Measurements from ENCODE around the gene KCND1.
"Not testable (repeated sequence)": the region's sequence is repeated elsewhere in the genome, so short reads cannot be mapped to it uniquely, and the experiment has no call there.

The KCND1 gene

DNA sequence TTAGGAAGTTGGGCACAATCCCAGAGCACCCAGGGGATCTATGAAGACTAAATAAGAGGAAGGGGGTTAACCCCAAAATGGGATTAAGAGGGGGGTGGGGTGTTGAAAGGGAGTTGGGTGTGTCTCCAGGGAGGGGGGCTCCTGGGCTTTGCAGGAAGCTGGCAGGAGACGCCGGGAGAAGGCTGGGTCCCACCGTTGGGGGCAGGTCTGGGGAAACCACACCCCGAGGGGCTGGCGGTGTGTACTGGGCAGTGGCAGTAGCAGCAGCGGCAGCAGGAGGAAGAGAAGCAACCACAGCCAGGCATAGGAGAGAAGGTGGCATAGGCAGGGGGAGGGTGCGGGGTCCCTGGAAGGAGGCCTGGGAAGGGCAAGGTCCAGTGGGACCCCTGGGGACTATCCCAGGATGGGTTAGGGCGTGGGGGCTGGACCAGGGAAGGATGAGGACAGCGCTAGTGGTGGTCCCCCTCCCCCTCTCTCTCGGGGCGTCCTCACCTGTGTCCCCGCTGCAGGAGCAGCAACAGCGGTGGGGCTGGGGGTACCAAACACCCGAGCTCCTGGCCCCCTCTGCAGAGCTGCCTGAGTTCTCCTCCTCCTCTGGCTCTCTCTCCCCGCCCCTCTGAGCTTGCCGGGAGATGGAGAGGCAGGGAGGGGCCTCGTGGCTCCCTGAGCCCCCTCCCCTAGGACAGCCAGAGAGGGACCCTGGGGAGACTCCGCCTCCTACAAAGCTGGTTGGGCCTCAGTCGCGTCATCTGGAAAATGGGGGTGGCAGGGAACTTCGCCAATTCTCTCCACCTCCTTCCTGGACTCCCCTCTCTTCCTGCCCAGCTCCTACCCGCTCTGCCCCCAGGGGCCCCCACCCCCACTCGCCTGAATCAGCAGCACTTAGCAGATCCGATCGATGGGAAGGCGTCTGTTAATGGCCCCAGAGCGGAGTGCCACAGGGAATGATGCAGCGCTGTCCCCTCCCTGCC is at the start of gene KCND1:
Gene KCND1, minus strand, starts transcription at position 596 of the 971 bp plus-strand sequence. CDS start 1,573 bp downstream, outside the sequence.
- peak; percentile 7 for DNase-seq

DNA sequence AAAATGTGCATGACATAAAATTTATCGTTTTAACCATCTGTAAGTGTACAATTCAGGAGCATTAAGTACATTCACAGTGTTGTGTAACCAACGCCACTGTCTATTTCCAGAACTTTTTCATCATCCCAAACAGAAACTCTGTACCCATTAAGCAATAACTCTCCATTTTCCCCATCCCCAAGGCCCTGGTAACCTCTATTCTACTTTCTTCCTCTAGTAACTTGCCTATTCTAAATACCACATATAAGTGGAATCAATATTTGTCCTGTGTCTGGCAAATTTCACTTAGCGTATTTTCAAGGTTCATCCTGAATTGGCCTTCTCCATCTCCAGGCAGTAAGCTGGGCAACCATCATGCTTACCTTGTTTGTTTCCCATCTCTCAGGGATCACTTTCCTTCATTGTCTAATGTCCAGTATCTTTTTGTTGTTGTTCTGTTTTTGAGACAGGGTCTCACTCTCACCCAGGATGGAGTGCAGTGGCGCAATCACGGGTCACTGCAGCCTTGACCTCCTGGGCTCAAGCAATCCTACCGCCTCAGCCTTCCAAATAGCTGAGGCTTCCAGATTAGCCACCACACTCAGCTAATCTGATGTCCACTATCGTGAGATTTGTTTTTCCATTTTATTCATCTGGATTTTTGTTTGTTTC is 48.1 kb upstream of the KCND1 start:
- no peak for DNase-seq

DNA sequence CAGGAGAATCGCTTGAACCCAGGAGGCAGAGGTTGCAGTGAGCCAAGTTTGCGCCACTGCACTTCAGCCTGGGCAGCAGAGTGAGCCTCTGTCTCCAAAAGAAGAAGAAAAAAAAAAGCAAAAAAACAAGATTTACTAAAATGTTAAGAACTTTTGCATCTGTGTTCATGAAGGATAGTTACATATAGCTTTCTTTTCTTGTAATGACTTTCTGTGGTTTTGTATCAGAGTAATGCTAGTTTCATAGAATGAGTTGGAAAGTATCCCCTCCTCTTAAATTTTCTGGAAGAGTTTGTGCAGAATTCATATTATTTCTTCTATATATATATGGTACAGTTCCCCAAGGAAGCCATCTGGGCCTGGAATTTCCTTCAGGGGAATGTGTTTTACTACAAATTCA is 47.4 kb upstream of the KCND1 start:
- no peak for DNase-seq

DNA sequence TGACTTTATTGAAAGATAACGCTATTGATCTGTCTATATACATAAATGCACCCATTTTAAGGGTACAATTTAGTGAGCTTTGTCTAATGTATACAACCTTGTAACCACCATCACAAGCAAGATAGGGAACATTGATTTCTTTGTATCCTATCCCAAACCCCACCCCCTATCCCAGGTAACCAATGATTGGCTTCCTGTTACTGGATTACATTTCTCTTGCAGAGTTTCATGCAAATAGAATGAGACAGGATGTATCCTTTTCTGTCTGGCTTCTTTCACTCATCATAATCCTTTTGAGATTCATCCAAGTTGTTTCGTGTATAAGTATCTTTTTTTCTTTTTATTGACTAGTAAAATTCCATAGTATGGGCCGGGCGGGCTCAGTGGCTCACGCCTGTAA is 32.1 kb upstream of the KCND1 start:
- DNase-seq, result no peak

DNA sequence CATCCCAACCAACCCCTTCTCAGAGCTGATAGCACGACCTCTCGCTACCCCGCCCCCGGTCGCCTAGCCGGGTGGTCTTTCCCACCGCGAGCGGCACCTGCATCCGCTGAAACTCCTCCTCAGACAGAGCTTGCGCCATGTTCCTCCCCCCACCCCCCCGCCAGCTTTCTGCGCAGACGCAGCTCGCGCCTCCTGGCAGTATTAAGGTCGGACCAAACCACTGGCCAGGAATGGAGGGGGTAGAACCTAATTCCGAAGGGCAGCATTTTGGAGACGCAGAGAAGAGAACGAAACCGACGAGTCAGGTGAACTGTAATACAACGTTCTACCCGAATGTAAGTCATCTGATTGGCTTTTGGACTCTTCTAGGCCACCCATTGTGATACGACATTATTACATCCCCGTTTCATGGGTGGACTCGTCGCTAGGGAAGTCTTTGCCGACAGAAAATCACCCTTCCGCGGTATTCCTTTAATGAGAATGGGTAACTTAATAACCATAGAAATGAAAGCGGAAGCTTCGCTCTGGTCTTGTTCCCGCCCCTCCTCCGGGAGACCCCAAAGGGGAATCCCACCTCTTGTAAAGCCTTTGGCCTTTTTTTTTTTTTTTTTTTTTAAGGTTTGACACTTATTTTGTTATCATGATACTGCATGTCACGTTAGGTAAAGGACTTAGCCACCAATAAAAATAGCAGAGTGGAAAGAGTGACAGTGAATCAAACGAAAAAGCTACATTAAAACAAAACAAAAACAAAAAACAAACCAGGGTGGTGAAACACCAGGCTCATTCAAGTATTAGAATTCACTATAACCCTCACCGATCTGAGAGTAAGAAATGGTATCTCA is 30.7 kb upstream of the KCND1 start, which contains the start of gene GRIPAP1:
Gene GRIPAP1, minus strand, starts transcription at position 174 of the 845 bp plus-strand sequence. Its CDS starts 35 bp downstream, at position 139.
- DNase-seq, result peak; percentile 79

DNA sequence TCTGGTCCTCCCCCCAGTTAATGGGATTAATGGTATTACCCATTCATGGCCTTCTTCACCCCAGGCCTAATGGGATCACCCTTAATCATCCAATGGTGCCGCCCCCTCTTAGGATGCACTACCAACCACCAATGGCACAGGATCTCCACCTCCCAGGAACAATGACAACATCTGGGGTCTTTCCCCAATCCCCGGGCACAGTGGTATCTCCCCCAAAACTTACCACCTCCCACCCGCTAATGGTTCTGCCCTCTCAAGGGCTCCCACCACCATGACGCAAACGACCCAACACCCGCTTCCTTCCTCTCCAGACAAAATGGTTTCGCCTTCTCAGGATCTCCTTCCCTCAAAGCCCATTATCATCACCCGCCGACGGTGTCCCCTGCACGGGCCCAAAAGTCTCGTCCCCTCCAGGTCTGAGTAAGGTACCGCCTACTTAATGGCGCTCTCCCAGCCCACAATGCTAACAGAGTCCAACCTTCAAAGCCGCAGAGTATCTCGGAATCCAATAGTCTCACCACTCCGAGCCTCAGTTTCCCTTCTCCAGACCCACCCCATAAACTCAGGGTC is 30.0 kb upstream of the KCND1 start:
- peak; percentile 45 for DNase-seq

DNA sequence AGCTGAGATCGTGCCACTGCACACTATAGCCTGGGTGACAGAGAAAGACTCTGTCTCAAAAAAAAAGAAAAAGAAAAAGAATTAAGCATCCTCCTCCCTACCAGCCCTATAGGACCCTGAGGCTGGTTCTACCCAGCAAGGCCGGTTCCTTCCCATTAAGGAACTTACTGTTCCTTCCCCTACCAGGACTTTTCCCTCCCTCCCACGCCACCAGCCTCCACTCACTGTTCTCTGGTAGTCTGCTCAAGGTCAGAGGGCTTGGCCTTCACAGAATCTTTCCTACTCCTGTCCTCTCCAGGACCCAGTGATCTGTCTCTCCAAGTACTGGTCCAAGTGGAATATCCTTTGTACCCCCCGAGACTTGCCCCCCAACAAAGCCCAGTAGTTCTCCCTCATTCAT is 29.0 kb upstream of the KCND1 start:
- DNase-seq, result no peak

DNA sequence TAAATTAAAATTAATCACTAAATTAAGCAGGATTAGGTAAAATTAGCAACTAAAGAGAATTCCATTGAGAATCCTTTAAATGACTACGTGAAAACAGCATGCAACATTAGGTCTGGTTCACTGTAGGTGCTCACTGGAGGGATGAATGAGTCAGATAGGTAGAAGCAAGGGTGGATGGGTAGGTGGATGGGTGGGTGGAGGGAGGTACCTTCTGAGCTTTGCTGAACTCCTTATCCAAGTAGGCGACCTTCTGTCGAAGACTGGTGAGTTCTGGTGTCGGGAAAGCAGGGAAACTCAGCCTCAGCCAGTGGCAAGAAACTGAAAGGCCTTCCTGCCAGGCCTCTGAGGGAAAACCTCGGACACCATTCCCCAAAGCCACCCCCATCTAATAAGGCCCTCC is 27.4 kb upstream of the KCND1 start:
- DNase-seq, result peak; percentile 5

DNA sequence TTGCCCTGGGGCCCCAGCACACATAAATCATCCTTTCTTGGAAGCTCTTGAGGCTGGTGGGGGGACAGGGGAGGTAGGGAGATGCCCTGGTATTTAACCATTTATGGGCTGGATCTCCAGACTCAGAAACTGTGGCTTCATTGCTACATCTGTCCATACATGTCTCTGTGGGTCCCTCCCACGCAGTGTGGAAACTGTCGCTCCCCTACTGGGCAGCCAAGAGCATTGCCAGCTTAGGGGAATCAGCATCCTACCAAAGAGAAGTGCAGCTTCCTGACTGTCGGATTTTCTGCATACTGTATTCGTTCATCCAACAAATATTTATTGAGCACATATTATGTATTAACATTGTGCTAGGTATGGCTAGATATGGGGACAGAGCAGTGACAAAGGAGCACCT is 26.7 kb upstream of the KCND1 start:
- no peak for DNase-seq

DNA sequence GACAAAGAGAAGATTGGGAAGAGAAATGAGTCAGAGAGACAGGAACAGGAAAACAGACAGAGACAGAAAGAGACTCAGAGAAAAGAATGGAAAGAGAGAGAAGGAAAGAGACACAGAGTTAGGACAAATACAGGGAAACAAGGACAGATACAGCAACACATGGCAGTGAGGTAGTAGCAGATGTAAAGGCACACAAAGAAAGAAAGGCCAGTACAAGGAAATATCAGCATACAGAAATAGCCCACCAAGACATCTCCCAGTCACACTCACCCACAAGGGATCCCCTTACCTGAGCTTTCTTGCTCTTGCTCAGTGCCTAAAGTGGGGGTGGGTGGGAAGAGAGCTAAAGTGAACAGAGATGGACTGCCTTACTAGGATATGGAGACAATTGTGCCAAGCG is 26.2 kb upstream of the KCND1 start:
- DNase-seq, result no peak

DNA sequence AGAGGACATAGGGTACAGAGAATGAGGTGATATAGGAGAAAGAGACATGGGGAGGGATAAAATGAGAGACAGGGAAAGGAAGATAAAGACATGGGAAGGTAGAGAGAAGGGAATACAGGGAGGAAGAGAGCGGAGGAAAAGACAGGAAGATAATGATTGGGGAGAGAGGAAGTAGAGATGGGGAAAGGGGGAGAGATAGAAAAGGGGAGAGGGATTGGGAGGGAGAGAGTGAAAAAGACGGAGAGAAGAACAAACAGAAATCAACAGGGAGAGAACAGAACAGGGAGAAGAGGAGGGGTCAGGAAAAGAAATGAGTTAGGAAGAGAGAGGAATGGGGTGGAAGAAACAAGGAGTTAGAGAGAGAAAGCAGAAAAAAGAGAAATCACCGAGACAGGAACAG is 25.8 kb upstream of the KCND1 start:
- DNase-seq, result no peak

DNA sequence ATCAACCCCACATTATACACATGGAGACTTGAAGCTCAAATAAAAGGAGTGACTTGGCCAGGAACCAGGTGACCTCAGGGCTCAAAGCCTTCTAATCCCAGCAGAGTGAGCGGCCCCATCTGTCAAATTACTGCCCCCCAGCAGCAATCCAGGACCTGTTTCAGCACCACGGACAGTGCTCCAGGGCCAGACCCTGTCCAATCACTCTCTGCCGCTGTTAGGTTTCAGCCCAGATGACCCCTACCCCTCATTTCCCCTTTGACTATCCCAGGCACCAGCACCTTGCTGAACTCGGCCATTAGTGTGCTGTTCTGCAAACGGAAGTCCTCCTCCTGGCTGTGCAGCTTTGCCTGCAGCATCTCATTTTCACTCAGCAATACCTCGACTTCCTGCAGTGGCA is 25.3 kb upstream of the KCND1 start:
- DNase-seq, result no peak

DNA sequence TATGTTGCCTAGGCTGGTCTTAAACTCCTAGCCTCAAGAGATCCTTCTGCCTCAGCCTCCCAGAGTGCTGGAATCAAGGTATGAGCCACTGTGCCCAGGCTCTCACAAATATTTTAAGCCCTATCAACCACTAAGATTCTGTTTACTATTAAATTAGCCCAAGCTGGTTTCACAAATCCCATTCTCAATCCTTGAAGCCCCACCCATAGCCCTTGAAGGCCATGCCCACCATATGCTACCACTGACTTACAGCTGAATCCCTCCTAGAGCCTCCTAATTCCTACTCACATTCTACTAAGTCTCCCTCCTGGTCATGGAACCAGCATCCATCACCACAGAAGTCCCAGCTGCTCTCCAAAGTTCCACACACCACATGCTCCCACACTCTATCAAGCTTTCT is 20.7 kb upstream of the KCND1 start:
- no peak for DNase-seq

DNA sequence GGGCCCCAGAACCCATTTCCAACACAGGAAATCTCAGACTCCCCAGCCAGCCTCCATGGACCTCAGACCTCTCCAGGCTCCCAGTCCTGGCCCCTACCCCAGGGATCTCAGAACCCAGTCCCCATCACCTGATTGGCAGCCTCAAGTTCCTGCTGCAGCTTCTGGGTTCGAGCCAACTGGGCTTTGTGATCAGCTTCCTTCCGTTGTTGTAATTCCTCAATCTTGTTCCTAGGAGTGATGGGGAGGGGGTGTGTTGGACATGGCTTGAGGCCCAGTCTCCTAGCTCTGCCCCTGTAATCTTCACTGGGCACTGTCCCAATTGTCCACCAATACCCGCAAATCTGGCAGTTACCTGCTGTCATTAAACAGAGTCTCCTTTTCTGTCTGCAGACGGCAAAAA is 17.8 kb upstream of the KCND1 start:
- DNase-seq, result no peak

DNA sequence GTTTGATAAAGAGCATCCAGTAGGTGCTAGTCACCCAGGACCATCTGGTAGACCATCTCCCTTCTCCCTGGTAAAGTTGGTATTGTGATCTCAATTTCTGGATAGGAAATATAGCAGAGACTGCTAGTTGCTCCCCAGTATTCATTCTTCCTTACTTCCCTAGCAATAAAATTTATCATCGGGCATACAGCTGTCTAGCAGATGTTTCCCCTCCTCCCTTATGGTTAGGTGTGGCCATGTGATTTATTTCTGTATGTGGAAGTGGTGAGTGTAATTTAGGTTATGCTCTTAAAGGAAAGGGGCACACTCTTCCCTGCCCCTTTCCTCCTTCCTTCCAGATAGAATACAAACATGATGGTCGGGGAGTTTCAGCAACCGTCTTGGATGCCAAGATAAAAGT is 12.3 kb upstream of the KCND1 start:
- DNase-seq, result no peak

DNA sequence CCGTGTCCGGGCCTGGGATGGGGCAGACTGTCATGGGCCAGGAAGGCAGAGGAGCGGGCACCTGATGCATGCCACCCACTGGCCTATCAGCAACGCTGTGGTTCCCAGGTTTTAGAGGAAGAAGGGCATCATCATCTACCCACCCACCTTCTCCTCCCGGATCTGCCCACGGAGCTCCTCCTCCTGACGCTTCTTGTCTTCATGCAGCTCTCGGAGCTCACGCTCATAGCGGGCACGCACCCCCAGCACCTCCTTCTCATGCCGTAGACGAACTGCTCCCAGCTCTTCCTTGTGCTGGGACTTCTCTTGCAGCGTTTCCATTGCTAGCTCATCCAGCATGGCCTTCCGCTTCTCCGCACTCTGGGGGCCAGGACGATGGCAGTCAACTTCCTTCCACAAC is 11.4 kb upstream of the KCND1 start:
- DNase-seq, result no peak

DNA sequence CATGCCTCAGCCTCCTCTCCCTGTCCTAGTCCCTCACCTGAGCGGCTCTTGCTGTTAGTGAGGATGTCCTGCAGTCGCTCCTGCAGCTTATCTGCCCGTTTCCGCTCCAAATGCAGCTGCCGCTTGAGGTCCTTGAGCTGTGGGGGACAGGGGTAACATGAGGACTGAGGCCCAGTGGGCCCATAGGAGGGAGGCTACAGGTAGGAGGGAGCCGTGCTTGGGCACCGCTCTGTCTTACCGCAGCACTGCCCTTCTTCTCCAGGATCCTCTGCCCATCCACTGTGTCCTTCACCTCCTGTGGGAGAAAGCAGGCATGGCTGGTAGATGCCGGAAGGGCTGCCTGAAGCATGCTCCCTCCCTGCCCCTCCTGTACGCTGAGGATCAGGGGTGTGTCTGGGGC is 9.5 kb upstream of the KCND1 start:
- DNase-seq, result no peak

DNA sequence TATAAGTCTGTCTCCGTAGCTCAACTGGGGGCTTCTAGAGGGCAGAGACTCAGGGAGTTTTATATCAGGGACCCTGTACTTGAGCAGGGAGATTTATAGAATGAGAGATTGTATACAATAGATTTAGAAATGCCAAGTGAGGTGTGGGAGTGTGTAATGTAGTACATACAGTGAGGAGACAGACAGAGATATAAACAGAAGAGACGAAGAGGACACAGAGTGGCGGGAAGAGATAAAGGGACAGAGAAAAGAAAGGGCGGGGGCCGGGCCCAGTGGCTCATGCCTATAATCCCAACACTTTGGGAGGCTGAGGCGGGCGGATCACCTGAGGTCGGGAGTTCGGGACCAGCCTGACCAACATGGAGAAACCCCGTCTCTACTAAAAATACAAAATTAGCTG is 8.7 kb upstream of the KCND1 start:
- not testable (repeated sequence) for DNase-seq

DNA sequence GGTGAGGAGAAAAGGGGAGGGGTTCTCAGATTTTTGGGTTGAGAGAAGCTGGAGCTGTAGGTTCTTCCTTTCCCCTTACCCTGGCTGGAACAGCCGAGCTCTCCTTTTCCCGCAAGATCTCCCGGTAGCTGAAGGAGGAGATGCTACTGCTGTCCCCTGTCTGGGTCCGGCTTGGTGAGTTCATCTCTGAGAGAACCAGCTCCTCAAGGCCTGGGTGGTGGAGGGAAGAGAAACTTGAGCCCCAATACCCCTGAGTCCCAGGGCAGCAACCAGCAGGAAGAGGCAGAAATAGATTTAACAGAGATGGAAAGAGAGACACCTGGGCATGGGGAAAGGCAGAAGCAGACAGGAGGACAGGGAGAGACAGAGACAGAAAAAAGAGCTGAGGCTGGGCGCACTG is 6.6 kb upstream of the KCND1 start:
- no peak for DNase-seq

DNA sequence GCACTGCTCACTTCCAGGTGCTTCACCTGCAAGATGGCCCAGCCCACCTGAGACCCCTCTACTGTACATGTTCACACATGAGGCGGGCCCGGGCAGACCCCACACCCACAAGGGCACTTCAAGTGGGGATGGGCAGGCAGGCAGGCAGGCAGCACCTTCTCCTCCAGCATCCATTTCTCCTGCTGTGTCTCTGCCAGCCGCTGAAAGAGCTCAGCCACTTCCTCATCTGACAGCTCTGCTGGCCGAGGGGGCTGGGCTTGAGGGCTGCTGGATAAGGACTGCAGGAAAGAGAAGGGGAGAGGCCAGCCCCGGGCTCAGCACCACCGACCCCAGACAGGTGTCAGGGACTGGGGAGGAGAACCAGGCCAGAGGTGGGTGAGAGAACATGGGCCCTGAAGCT is 4.4 kb upstream of the KCND1 start:
- no peak for DNase-seq

DNA sequence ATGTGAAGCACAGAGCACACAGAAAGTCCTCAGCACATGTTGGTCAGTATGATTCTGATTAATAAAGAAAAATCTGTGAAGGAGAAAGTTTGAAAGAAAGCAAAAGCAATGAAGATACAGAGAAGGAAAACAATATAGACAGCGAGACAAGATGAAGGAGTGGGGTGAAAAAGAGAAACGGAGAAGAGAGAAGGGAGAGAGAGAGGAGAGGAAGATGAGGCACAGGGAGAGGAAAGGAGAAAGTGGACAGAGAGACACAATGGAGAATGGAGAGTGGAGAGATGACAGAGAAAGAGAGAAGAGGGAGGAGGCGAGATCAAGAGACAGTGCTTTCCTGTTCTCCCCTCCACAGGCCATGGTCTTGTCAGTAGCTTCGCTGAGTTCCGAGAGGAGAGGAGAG is 3.9 kb upstream of the KCND1 start:
- DNase-seq, result no peak

DNA sequence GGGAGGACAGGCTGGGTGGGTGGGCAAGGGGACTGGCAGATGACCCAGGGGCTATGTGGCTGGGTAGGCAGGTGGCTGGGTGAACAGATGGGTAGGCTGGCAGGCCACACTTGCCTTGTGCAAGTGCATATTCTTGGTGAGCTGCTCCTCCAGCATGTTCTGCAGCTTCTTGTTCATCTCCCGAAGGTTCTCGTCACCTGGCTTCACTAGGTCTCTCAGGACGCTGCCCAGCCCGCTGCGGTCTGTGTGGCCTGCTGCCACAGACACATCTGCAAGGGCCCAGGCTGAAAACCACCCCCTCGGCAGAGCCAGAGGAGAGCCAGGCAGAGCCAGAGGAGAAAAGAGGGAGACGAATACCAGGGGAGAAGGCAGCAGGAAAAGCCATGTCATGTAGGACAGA is 3.4 kb upstream of the KCND1 start:
- no peak for DNase-seq

DNA sequence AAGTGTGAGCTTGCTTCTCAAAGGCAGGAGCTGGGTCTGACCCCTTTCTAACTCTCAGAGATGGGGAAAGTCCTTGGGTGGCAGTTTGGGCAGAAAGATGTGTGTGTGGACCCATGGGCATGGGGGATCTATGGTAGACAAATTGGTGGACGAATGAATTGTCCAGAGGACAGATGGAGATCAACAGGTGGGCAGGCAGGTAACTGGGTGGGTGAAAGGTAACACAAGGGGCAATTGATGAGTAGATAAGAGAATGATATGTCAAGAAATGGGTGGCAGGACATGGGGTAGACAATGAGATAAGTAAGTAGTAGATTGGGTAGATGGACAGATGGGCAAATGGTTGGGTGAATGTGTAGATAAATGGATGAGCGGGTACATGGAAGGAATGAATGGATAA is 2.9 kb upstream of the KCND1 start:
- DNase-seq, result no peak
